ENCODE measurements around the gene NFIA. TPM values are rescaled to one million over a fixed set of nuclear protein-coding genes. Genes with fewer than 3 reads are reported as not detected.
"Not testable (repeated sequence)": the region's sequence is repeated elsewhere in the genome, so short reads cannot be mapped to it uniquely, and the experiment has no call there.

The NFIA gene
- total RNA-seq, 1 donor from 2014 or later: 132 TPM

DNA sequence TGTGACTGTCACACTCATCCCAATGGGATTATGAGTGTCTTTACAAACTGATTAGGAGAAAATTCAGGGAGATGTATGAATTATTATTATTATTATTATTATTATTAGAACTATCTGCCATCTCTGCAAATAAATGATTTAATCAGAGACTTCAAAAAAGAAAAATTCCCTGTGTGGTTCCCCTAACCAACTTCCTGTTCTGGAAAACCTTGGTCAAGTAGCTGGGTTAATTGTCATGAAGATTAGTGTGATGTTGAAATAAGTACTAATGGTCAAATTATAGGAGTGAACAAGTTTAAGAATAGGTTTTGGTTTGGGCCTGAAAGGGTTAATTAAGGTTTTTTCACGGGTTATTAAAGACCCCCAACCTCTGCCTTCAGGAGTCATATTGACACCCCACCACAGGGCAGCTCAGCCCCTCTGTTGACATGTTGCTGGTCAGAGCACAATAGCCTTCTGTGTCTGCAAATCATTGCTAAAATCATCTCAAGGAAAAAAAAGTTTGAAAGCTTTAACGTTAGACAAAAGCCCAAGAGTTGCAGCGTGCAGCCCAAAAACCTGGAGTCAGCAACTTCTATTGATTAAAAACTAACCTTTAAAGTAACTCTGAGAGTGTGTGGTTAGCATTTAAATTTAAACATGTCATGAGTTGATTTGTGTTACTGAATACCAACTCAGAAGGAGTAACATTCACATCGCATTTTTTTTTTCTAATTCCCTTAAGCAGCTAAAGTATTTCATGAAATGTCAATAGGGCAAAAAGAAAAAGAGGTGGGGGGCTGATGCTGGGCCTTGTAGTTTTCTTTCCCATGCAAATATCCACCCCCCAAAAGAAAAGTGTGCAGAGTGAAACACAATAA lies 370.0 kb downstream of the NFIA start:
- DNase-seq (ENCODE audit: low spot score): no peak

DNA sequence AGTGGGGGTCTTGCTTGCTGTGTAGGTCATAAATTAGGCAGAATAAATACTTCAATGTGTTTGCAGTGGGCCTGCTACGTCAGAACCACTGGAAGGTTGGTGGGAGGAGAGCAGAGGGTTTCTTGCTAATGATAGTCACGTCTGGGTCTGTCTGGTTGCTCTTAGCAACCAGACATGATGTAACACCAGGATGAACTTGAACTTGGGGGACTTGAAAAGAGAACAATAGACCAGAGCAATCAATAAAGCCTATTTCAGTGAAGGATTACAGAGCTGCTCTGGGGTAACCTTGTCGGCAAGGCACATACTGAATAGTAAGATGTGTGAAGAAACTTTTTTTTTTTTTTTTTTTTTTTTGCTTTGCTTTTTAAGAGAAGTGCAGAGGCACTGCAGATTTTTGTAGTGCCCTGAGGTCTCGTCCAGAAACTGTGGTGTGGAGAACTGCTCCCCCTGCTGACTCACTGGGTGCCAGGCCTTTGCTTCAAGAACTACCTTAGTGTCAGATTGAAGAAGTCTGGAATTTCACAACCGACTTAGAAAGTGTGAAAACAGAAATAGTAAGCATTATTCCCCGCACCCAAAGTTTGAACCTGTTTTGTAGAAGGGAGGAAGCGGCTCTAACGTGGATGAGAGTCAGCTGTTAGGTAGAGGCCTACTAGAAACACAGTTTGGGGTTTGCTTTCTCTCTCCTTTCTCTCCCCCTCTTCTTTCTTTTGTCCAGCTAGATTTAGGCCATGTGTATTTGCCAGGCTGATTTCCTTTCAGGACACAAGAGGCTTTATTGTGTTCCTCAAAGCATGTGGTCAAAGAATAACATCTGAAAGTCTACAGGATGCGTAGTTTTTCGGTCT lies 371.0 kb downstream of the NFIA start:
- peak; percentile 89 for DNase-seq (ENCODE audit: low spot score)

DNA sequence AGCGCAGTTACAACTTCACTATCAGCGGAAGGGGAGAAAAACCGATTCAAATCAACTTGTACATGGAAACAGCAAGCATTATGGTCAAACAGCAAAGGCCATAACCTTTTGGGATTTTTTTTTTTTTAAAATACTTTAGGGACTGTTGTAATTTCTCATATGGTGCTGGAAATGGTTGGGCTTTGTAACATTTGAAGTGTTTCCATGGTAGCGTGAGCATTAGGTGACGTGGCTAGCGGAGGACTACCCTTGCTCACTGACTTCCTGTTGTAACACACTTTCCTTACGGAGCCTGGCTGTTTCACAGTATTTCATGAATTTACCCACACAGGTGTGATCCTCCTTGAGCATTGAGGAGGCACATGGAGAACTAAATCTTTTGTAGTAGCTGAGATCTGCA lies 373.0 kb downstream of the NFIA start:
- no peak for DNase-seq (ENCODE audit: low spot score)

DNA sequence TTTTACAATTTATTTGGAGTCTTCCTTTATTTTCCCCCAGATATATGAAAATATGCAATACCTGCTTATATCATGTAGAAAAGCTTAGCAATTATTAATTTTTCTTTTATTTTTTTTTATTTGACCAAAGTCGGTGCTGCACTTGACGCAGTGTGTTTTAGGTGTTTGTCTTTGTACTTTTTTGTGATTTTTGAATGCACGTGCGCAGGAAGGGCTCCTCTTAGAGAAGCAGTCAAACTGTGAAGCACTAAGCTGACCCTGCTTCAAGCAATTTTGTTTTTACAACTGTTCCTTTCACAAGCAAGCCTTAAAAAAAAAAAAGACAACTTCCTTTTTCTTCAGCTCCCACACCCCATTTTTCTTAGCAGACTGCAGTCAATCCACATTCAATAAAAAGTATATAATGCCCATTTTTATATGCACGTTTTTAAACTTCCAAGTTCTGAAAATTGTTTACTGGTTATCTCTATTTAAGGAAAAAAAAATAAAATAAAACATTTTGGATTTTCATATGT lies 375.2 kb downstream of the NFIA start:
- DNase-seq (ENCODE audit: low spot score): no peak

DNA sequence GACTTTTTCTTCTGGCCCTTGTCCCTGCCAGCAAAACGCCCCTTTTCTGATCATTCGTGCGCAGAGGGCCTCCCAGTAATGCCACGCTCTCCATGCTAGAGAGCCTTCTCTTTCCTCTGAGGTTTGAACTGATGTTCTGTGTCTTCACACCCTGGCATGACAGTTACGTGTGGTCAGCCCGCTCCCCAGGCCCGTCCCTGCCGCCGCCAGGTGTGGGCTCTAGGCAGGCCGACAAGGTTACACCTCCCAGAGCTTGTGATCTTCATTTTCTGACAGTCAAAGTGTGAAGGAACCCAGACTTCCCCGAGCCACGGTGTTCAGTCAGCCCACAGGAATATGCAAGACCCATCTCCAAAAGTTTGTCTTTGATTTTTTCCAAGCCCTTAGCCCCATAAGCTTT lies 377.0 kb downstream of the NFIA start:
- no peak for DNase-seq (ENCODE audit: low spot score)

DNA sequence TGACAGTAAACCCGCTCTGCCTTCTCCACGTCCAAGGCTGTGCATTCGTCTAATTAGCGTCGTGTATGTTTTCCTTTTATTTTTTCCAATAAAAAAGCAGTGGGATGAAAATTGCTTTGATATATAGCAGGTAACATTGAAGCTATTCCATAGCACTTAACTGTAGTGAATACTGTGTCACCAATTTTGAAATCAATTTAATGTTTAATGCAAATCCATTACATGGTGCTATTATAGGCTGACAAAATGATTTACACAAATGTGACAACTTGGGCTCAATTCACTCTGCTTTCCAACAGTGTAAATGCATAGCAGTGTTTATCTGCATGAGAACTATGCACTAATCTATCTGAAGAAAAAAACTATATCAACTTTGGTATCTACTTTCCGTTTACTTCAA lies 377.8 kb downstream of the NFIA start:
- no peak for DNase-seq (ENCODE audit: low spot score)

DNA sequence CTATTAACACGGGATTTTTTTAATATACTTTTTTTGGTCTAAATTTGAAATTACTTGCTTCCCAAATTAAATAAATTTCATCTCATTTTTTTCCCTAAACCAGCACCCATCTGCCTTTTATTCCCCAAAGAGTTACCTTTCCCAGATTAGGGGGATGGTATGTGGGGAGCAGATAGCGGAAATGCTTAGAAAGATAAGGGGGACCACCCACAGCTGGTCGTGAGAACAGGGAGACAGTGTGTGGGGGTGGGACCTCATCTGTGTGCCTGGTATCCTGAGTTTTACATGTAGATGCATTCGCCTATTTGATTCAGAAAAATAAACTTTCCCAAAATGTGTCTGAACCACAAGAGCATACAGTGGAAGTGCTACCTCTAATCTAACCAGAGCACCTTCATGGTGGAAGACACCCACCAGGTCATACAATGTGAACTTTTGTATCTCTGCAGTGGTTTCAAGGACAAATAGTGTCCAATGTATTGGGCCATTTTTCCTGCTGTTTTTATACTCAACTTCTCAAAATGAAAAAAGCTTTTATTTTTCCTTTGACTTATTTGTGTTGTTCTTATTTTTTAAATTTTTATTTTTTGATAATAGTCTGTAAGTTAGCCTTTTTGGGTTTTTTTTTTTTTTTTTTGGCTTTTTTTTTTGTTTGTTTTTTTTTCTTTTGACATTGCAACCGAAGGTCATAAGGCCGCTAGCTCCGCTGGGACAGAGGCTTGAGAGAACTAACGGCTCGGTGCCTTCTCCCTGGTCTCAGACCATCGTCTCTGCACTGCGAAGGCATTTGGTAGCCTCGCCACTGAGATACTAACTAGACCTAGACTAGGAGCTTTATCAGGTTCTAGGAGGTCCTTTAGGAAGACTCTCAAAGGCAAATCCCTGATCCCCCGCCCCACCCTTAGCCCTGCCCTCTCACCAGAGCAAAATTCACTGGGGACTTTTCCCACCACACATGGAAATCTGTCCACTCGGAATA lies 379.3 kb downstream of the NFIA start:
- DNase-seq (ENCODE audit: low spot score): no peak

DNA sequence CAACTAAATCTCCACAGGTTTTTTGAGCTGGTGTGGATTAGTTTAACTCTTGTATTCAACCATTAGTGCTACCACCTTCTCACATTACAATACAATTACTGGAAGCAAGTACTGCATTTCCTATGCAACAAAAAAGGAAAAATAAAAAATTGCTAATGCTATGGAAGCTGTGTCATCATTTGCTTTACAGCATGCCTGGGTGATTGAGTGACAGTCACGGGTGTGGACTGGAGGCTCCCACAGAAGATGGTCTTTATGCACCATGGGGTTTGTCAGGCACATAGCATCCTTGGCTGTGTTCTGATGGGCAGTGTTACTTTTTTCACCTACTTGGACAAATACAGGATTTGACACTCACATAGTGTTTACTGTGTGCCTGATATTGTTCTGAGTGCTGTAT lies 380.3 kb downstream of the NFIA start:
- no peak for DNase-seq (ENCODE audit: low spot score)

DNA sequence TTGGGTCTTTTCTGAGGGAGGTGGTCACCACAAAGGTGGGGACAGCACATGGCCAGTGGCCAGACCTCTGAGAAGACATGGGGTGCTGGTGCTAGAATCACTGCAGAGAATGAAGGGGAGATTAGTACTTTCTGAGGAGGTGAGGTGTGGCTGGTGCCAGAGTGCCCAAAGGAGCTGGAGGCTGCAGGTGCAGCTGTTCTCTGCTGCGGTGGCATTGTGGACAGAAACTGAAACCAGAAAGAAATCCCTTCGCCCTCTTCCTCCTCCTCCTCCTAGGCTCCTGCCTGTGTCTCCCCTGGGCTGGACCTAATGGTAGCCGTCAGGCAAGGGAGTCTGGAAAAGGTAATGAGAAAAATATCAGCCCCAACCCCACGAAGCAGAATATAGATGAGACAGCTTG lies 380.9 kb downstream of the NFIA start:
- DNase-seq (ENCODE audit: low spot score): no peak

DNA sequence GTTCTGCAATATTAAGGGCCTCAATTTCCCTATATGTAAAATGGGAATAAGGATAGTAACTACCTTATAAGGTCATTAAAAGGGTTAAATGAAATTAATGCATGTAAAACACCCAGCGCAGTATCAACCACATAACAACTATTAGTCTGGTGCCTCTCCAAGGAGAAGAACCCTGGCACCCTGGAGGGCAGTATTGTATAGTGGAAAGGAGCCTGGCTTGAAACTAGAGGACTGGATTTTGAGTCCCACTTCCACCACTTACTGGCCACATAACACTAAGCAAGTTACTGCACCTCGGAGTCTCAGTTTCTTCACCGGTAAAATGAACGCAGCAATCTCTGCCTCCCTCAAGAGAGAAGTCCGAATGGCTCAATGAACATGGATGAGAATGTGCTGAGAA lies 385.5 kb downstream of the NFIA start:
- DNase-seq (ENCODE audit: low spot score): not testable (repeated sequence)

DNA sequence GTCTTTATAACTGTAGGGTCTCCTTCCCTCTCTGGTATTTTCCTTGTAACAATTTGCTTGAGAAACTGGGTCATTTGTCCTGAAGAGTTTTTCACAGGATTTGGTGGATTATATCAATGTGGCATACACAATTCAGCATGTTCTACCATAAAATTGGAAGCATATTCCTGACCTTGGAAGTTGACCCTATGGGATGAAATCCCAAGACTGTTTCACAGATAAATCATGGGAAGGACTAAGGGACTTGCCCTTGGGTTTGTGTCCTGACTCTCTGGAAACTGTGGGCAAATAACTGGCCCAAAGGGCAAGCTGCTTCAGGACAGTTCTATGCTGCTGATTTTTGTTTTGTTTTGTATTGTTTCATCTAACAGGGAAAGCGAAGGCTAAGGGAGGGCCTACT lies 387.0 kb downstream of the NFIA start:
- DNase-seq (ENCODE audit: low spot score): no peak

DNA sequence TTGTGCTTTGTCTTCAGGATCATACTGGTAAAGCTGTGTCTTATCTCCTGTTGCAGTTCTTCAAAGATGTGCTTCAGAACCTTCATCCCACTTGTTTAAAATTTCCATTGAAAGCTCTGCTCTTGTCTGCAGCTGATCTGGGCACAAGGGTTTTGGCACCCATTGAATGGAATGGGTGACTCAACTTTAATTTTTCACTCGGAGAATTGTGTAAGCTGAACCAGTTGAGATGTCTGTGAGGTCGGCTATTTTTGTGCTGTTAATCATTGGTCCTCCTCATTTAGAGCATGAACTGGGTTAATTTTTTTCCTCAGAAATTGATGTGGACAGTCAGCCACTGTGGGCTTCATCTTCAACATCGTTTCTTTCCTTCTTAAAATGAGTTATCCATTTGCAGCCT lies 390.5 kb downstream of the NFIA start:
- DNase-seq (ENCODE audit: low spot score): no peak

DNA sequence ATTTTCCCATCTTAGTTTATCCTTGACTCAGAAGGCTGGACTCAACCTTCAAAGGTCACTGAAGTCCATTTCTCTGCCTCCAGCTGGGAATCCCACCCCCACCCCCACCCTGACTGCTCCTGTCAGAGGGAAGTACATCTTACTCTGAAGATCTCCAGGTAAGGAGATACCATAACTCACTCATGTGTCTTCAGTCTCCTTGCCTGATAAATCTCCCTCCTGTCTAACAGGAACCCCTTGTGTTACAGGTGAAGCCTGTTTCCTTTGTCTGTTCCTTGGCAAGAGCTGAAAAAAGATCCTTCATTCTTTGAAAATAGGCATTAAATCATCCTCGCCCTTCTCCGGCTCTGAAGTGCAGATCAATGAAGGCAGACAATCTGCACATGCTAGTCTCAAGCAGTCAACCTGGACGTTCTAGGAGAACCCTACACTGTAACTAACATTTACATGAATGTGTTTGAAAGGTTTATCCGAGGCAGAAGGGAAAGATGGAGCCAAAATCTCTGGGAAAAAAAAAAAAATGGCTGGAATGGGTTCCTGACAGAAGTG lies 392.0 kb downstream of the NFIA start:
- DNase-seq (ENCODE audit: low spot score): no peak

DNA sequence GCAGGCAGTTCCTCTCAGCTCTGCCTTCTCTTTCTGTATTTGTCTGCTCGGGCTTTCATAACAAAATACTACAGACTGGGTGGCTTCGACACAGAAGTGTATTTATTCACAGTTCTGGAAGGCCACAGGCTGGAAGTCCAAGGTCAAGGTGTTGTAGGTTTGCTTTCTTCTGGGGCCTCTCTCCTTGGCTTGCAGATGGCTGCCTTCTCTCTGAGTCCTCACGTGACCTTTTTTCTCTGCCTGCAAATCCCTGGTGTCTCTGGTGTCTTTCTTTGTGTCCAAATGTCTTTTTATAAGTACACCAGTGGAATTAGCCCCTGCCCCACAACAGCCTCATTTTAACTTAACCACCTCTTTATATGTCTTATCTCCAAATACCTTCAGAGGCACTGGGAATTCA lies 392.6 kb downstream of the NFIA start:
- no peak for DNase-seq (ENCODE audit: low spot score)

DNA sequence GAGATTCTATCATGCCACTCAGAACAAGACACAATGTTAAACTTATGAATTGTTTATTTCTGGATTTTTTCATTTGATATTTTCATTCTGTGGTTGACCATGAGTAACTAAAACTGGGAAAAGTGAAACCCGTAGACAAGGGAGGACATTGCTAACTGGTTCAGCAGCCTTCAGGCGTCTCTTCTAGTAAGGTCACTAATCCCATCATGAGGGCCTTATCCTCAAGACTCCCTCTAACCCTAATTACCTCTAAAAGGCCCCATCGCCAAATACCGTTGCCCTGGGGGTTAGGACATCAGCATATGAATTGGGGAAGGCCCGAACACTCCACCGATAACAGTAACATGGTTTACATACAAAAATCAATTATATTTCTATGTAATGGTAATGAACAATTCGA lies 394.9 kb downstream of the NFIA start:
- no peak for DNase-seq (ENCODE audit: low spot score)

DNA sequence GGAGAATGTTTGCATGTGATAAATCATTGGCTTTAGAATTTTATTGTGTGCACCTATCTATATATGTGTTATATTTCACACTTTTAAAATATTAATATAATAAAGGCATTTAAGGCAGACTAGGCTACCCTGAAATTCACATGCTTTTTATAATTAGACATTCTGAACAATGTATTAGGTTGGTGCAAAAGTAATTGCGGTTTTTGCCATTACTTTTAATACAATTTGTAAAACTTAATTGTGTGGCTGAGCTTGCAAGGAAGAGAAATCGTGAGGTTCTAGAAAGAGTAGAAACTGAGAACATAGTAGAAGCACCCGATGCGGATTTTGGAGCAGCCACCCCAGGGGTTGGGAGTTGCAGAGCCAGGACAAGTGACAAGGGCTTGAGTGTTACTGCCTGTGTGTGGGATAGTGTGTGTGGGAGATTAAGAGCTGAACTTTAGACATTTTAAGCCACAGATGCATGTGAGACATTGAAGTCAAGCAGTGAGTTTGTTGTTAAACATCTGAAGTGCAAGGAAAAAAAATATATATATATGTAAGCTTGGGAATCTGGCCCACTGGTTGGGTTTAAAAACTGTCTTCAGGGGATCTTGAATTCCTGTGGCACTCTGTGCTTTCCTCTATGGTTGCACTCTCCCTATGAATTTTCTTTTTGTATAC lies 398.0 kb downstream of the NFIA start:
- DNase-seq (ENCODE audit: low spot score): no peak

DNA sequence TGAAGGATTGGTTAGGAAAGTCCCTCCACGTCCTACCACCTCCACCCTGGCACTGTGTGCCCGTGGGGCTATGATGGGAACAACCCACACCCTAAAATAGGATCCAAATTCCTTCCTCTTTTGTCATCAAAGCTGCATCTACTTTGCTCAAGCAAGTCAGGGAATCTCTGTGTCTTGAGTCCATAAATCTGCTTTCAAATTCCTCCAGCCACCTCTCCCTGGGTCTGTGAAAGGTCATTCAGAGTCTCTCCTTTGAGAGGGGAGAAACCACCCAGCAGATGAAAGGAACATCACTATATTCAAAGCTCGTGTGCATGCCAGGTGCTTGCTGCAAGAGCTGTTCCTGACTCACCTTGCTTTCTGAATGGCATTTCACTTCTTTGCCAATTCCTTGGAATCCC lies 399.0 kb downstream of the NFIA start:
- no peak for DNase-seq (ENCODE audit: low spot score)

DNA sequence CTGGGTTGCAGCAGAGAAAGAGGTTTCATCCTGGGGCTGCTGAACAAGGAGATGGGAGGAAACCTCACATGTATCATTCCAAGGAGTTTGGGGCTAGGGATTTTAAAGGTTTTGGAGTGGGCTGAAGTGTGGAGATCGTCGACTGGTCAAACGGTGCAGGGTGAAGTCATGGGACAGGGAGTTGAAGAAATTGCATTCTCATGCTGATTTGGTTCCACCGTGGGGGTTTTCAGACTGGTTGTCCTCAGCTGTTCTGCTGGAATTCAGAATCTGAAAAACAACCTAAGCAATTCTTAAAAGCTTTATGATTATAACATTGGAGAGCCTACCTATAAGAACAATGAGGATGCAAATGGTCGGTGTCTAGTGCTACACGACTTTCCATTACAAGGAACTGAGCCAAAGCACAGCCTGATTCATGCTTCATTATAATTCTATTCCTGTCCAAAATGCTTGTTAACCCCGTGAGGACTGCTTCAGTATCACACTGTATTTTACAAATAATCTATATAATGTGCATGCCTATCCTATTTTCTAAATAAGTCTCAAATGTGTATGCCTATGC lies 399.9 kb downstream of the NFIA start:
- DNase-seq (ENCODE audit: low spot score): no peak

DNA sequence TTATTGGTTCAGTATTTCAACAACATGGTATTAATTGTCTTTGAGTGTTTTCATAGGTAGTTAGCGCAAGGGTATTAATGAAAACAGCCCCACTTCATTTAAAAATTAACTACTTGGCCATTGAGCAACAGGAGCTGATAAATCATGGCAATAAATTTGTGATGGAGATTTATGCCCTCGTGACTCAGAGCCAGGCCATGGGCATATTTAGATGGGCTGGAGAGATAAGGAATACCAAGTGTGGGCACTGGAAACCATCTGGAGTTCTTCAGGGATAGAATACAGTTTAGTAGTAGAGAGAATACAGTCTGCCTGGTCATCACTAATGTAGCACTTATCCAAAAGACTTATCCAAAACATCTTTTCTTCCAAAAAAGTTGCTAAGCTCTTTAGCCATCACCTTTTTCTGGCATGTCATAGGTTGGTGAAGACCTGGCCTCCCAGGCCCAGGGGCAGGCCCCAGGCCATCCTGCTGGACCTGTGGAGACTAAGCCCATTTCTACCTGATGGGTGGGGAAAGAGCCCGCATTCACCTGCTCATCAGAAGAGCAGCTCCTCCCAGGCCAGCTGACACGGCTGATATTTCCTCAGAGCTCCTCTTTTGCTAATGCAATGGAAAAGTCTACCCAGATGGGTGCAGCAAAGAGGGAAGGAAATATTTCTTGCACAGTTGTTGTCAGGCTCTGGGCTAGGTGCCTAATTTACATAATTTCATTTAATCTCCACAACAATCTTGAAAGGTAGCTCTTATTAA lies 404.6 kb downstream of the NFIA start:
- no peak for DNase-seq (ENCODE audit: low spot score)

DNA sequence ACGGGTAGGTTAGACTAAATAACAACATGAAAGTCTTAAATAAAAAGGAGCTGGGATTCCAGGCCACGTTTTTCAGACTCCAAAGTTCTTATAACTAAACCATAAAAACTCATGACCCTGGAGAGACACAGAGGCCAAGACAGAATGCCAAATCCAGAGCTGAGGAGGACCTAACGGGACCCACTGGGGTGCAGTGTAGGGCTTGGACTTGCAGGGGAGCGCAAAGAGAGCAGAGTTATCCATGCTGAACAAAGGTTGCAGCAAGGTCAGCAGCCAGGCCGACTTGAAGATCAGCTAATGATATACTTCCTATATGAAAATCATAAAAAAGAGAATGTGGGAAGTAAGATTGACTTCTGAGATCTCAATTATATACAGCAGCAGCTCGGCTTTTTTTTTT lies 405.4 kb downstream of the NFIA start:
- DNase-seq (ENCODE audit: low spot score): no peak
